Activated T-helper 2 cell treated with anti-CD3 and anti-CD28 coated beads, Interferon-gamma antibody, Interleukin-2, Interleukin-4, amounts not matched to agents 10 μg/mL and 5 μg/mL and 100 μg/mL, durations not matched to agents 14 hours and 24 hours and 36 hours (primary cell): ENCODE results near the gene SLC2A9. TPM values are rescaled to one million over a fixed set of nuclear protein-coding genes. Genes with fewer than 3 reads are reported as not detected.
"Not testable (repeated sequence)": the region's sequence is repeated elsewhere in the genome, so short reads cannot be mapped to it uniquely, and the experiment has no call there.

Source experiments
- DNase-seq: peaks from one replicate; pipeline ENCODE4 v3.0.0; 2021; ENCODE audit warnings: low spot score
- H3K27ac Mint-ChIP-seq: one replicate; pipeline ENCODE4 v1.8.0; 2021; ENCODE audit warnings: mixed read lengths
- H3K27me3 Mint-ChIP-seq: one replicate; pipeline ENCODE4 v1.8.0; 2021; ENCODE audit warnings: low read depth, mixed read lengths
- H3K36me3 Mint-ChIP-seq: one replicate; pipeline ENCODE4 v1.8.0; 2021; ENCODE audit warnings: low read depth, mixed read lengths
- H3K4me1 Mint-ChIP-seq: one replicate; pipeline ENCODE4 v1.8.0; 2021; ENCODE audit warnings: low read depth, mixed read lengths
- H3K4me3 Mint-ChIP-seq: one replicate; pipeline ENCODE4 v1.8.0; 2021; ENCODE audit warnings: low read depth, mild to moderate bottlenecking, moderate library complexity, mixed read lengths
- H3K9me3 Mint-ChIP-seq: one replicate; pipeline ENCODE4 v1.8.0; 2021; ENCODE audit warnings: mixed read lengths
- intact Hi-C: fragments of 100-400 bp; cut with micrococcal nuclease; formaldehyde crosslinking; loops from one replicate; pipeline ENCODE4 v1.15.1; 2023
- total RNA-seq: library from RNA; stranded (reverse); gene quantifications from 2 replicates; pipeline ENCODE4 v1.2.3, GENCODE V29; 2022

SLC2A9 gene
- total RNA-seq, 1 donor from 2014 or later: 1.3 TPM

GRCh38 chr4:9812501-9813340, 208.6 kb downstream of the SLC2A9 start:
- H3K27me3 Mint-ChIP-seq: peaks cover 48% of the 10 kb centered on the region

GRCh38 chr4:9811806-9812205, 209.5 kb downstream of the SLC2A9 start:
- Mint-ChIP-seq H3K27me3 (peaks cover 48% of the 10 kb centered on the region), H3K36me3 (no peaks in the 10 kb centered on the region), H3K4me1 (peaks cover 15% of the 10 kb centered on the region)

More at GRCh38 chr4:9812501-9813340, 208.6 kb downstream of the SLC2A9 start:
- Mint-ChIP-seq H3K27ac (no peak overlapping the region), H3K4me3 (no peak overlapping the region), H3K36me3 (no peaks in the 10 kb centered on the region), H3K9me3 (no peaks in the 10 kb centered on the region), H3K4me1 (peaks cover 15% of the 10 kb centered on the region)
- intact Hi-C loops: loop anchor here (1.0 to 2.0 kb wide), 3 partner anchors 13 to 284 kb away; no protein-coding TSS in a partner anchor
- no peak for DNase-seq

GRCh38 chr4:9808077-9808476, 213.2 kb downstream of the SLC2A9 start:
- H3K27ac Mint-ChIP-seq: no peak overlapping the region
- H3K4me1 Mint-ChIP-seq: peaks cover 9% of the 10 kb centered on the region
- H3K9me3 Mint-ChIP-seq: no peaks in the 10 kb centered on the region
- H3K4me3 Mint-ChIP-seq: no peak overlapping the region
- no peaks in the 10 kb centered on the region for H3K36me3 Mint-ChIP-seq
- no peak for DNase-seq
- intact Hi-C loops: no loop called here
- H3K27me3 Mint-ChIP-seq: peaks cover 29% of the 10 kb centered on the region

More at GRCh38 chr4:9811806-9812205, 209.5 kb downstream of the SLC2A9 start:
- Mint-ChIP-seq H3K27ac (no peak overlapping the region), H3K9me3 (no peaks in the 10 kb centered on the region), H3K4me3 (no peak overlapping the region)
- no peak for DNase-seq
- intact Hi-C loops: loop anchor here (2.0 kb wide), 1 partner anchor 189 kb away; no protein-coding TSS in a partner anchor

- H3K4me1 Mint-ChIP-seq: no peaks in the 10 kb centered on the region
- H3K36me3 Mint-ChIP-seq: no peaks in the 10 kb centered on the region
- H3K27ac Mint-ChIP-seq: no peak overlapping the region
- H3K9me3 Mint-ChIP-seq: no peaks in the 10 kb centered on the region
- no peak overlapping the region for H3K4me3 Mint-ChIP-seq
- intact Hi-C loops: no loop called here
- peaks cover 20% of the 10 kb centered on the region for H3K27me3 Mint-ChIP-seq
- no peak for DNase-seq
These were observed 216.4 kb downstream of the SLC2A9 start for GRCh38 chr4:9804918-9805317.

GRCh38 chr4:9800848-9801247, 220.4 kb downstream of the SLC2A9 start:
- no peak for DNase-seq
- Mint-ChIP-seq H3K36me3 (no peaks in the 10 kb centered on the region), H3K4me1 (no peaks in the 10 kb centered on the region), H3K27me3 (peaks cover 15% of the 10 kb centered on the region), H3K9me3 (no peaks in the 10 kb centered on the region), H3K27ac (no peak overlapping the region), H3K4me3 (no peak overlapping the region)
- intact Hi-C loops: no loop called here

GRCh38 chr4:9796641-9797040, 224.7 kb downstream of the SLC2A9 start:
- H3K27me3 Mint-ChIP-seq, DNase-seq, H3K36me3 Mint-ChIP-seq, H3K4me3 Mint-ChIP-seq, H3K27ac Mint-ChIP-seq, H3K9me3 Mint-ChIP-seq, intact Hi-C loops, H3K4me1 Mint-ChIP-seq: not testable (repeated sequence)

- intact Hi-C loops: no loop called here
- H3K36me3 Mint-ChIP-seq: no peaks in the 10 kb centered on the region
- H3K4me1 Mint-ChIP-seq: no peaks in the 10 kb centered on the region
- no peak for DNase-seq
- no peak overlapping the region for H3K4me3 Mint-ChIP-seq
- H3K27ac Mint-ChIP-seq: no peak overlapping the region
- peaks cover 7% of the 10 kb centered on the region for H3K27me3 Mint-ChIP-seq
- H3K9me3 Mint-ChIP-seq: no peaks in the 10 kb centered on the region
These were observed 228.9 kb downstream of the SLC2A9 start for GRCh38 chr4:9792381-9792780.

GRCh38 chr4:9785891-9786290, 235.4 kb downstream of the SLC2A9 start:
- H3K4me1 Mint-ChIP-seq, intact Hi-C loops: not testable (repeated sequence)
- peaks cover 38% of the 10 kb centered on the region for H3K27me3 Mint-ChIP-seq

GRCh38 chr4:9782136-9782436, 239.2 kb downstream of the SLC2A9 start:
- intact Hi-C loops: no loop called here
- Mint-ChIP-seq H3K4me3 (no peak overlapping the region), H3K9me3 (no peaks in the 10 kb centered on the region), H3K27ac (no peak overlapping the region), H3K27me3 (peaks cover 53% of the 10 kb centered on the region), H3K4me1 (no peaks in the 10 kb centered on the region), H3K36me3 (no peaks in the 10 kb centered on the region)
- no peak for DNase-seq

More at GRCh38 chr4:9785891-9786290, 235.4 kb downstream of the SLC2A9 start:
- DNase-seq, H3K36me3 Mint-ChIP-seq, H3K4me3 Mint-ChIP-seq, H3K9me3 Mint-ChIP-seq, H3K27ac Mint-ChIP-seq: not testable (repeated sequence)

- intact Hi-C loops: no loop called here
- Mint-ChIP-seq H3K4me3 (no peak within 1 kb of the TSS), H3K9me3 (no peaks in the 10 kb centered on the region), H3K4me1 (no peaks in the 10 kb centered on the region), H3K27me3 (peaks cover 53% of the 10 kb centered on the region), H3K27ac (no peak within 1 kb of the TSS), H3K36me3 (no peaks in the 10 kb centered on the region)
- DNase-seq: no peak
These were observed 239.8 kb downstream of the SLC2A9 start, which contains the start of gene DRD5 for GRCh38 chr4:9781343-9782135. Gene DRD5, plus strand, starts transcription at chr4:9781634. Its CDS starts 396 bp downstream, at chr4:9782030.

Other genes starting within 250 kb of the SLC2A9 start
- not detected in 2 replicates for gene DRD5, start 239.9 kb downstream of the SLC2A9 start, total RNA-seq
- gene WDR1, start 95.3 kb upstream of the SLC2A9 start, total RNA-seq: 387 and 398 TPM in 2 replicates